NCI-H526 treated with DMSO at 0.1 percent for 48 hours (cell line): ENCODE measurements around the gene SSX2IP.
"Not testable (repeated sequence)": the region's sequence is repeated elsewhere in the genome, so short reads cannot be mapped to it uniquely, and the experiment has no call there.

Source experiments
- DNase-seq: peaks from one replicate; lab custom pipeline; 2025; lab: John Stamatoyannopoulos, UW

Gene SSX2IP

GRCh38 chr1:84674705-84675104, 15.6 kb downstream of the SSX2IP start:
- DNase-seq = no peak

GRCh38 chr1:84674021-84674420, 16.2 kb downstream of the SSX2IP start:
- no peak for DNase-seq

- no peak for DNase-seq
Measured at GRCh38 chr1:84672080-84672854, 18.0 kb downstream of the SSX2IP start.

GRCh38 chr1:84669831-84670230, 20.4 kb downstream of the SSX2IP start:
- DNase-seq = no peak

- no peak for DNase-seq
Measured at GRCh38 chr1:84668185-84668584, 22.1 kb downstream of the SSX2IP start.

- no peak for DNase-seq
Measured at GRCh38 chr1:84665703-84666317, 24.5 kb downstream of the SSX2IP start.

GRCh38 chr1:84653130-84653677, 37.1 kb downstream of the SSX2IP start:
- peak; percentile 89 for DNase-seq

- DNase-seq = no peak
Measured at GRCh38 chr1:84644472-84644871, 45.8 kb downstream of the SSX2IP start.

- no peak for DNase-seq
Measured at GRCh38 chr1:84643183-84643582, 47.1 kb downstream of the SSX2IP start.

- DNase-seq = no peak
Measured at GRCh38 chr1:84642774-84643173, 47.5 kb downstream of the SSX2IP start.

GRCh38 chr1:84639731-84640130, 50.5 kb downstream of the SSX2IP start:
- not testable (repeated sequence) for DNase-seq

GRCh38 chr1:84635429-84635828, 54.8 kb downstream of the SSX2IP start:
- no peak for DNase-seq

GRCh38 chr1:84634536-84635205, 55.6 kb downstream of the SSX2IP start:
- DNase-seq = no peak

- no peak for DNase-seq
Measured at GRCh38 chr1:84632673-84633434, 57.4 kb downstream of the SSX2IP start.

GRCh38 chr1:84632137-84632536, 58.1 kb downstream of the SSX2IP start:
- no peak for DNase-seq

- DNase-seq = no peak
Measured at GRCh38 chr1:84624876-84625275, 65.4 kb downstream of the SSX2IP start.

- DNase-seq = no peak
Measured at GRCh38 chr1:84621553-84621952, 68.7 kb downstream of the SSX2IP start.

GRCh38 chr1:84620720-84621313, 69.4 kb downstream of the SSX2IP start:
- peak; percentile 58 for DNase-seq

GRCh38 chr1:84619383-84620102, 70.7 kb downstream of the SSX2IP start:
- no peak for DNase-seq

- DNase-seq = no peak
Measured at GRCh38 chr1:84617349-84617748, 72.9 kb downstream of the SSX2IP start.

GRCh38 chr1:84615790-84616189, 74.5 kb downstream of the SSX2IP start:
- DNase-seq = no peak
